WI38 (cell line): ENCODE results near the gene KCNQ2.

Experiments used
- H3K4me3 ChIP-seq: 2 replicates; pipeline ENCODE4 v1.5.1; 2011; ENCODE audit warnings: low read depth, mild to moderate bottlenecking, control low read depth, low read length
- TF ChIP-seq, protein P1 (sequence below): IDR thresholded peaks from 2 replicates; pipeline ENCODE4 v1.5.1; 2012; ENCODE audit warnings: low read depth, mild to moderate bottlenecking, control low read depth, low read length

KCNQ2 gene

DNA sequence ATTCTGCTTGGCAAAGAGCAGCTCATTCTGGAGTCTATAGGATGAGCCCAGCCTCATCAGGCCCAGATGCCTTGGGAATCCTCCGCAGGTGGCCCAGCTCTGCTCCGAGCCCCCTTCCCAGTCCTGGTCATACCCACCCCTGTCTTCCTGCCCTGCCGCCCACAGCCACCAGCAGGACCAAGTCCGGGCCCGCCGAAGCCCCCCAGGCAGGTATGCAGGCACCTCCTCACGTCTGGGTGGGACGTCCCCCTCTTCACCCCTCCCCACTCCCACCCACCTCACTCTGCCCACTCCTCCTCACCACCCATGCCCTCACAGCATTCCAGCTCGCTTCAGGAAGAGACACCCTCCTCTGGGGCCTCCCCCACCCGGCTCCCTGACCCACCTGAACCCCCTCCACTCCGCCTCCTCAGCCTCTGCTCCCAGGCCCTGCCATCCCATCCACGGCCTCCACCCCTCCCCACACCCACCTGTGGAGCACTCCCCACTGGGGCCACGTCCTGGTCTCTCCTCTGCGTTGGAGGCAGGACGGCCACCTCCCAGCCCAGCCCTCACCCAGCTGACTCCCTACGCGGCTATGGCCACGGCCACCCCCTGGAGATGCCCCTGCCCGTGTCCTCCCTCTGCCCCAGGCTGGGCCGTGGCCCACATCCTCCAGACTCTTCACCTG lies 43.4 kb downstream of the KCNQ2 start:
- no peak overlapping the region for H3K4me3 ChIP-seq
- TF ChIP-seq, protein P1, sequence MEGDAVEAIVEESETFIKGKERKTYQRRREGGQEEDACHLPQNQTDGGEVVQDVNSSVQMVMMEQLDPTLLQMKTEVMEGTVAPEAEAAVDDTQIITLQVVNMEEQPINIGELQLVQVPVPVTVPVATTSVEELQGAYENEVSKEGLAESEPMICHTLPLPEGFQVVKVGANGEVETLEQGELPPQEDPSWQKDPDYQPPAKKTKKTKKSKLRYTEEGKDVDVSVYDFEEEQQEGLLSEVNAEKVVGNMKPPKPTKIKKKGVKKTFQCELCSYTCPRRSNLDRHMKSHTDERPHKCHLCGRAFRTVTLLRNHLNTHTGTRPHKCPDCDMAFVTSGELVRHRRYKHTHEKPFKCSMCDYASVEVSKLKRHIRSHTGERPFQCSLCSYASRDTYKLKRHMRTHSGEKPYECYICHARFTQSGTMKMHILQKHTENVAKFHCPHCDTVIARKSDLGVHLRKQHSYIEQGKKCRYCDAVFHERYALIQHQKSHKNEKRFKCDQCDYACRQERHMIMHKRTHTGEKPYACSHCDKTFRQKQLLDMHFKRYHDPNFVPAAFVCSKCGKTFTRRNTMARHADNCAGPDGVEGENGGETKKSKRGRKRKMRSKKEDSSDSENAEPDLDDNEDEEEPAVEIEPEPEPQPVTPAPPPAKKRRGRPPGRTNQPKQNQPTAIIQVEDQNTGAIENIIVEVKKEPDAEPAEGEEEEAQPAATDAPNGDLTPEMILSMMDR = no peak

DNA sequence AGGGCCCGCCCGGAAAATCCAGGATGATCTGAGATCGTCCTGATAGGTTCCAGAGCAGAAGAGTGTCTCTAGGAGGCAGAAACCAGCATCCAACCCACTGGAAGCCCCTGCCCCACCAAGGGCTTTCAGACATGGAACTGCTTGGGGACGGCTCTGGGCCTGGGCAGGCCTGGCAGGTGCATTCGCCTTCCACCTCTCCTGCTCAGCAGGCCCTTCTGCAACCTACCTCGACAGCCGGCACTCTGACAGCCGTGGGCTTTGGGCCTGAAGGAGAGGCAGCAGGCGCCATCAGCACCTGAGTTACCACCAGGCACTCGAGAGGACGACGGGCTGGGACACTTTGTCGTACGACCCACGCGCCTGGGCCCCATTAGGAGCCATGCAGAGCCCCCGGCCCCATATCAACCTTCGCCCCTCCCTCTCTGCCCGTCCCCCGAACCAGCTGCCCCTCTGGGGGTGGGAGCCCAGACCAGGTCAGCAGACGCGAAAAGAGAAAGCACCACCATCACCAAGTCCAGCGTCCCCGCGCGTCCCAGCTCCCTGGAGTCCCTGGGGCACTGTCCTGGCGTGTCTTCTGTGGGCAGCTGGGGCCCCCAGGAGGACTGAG lies 44.6 kb downstream of the KCNQ2 start:
- TF ChIP-seq, protein P1 = no peak
- no peak overlapping the region for H3K4me3 ChIP-seq

DNA sequence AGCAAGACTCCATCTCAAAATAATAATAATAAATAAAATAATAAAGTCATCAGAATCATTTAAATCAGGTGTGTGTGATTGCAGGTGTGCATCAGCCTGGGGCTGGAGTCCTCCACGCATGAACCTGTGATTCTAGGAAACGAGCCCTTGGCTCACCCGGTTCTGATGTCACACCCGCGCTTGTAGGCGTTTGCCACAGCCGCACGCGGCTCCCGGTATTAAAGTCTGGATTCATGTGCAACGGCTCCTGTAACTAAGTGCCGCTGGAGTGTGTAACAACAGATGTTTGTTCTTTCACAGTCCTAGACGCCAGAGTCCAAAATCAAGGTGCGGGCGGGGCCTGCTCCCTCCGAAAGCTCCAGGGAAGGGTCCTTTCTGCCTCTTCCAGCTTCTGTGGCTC lies 45.2 kb downstream of the KCNQ2 start:
- H3K4me3 ChIP-seq = no peak overlapping the region
- TF ChIP-seq, protein P1 = no peak

DNA sequence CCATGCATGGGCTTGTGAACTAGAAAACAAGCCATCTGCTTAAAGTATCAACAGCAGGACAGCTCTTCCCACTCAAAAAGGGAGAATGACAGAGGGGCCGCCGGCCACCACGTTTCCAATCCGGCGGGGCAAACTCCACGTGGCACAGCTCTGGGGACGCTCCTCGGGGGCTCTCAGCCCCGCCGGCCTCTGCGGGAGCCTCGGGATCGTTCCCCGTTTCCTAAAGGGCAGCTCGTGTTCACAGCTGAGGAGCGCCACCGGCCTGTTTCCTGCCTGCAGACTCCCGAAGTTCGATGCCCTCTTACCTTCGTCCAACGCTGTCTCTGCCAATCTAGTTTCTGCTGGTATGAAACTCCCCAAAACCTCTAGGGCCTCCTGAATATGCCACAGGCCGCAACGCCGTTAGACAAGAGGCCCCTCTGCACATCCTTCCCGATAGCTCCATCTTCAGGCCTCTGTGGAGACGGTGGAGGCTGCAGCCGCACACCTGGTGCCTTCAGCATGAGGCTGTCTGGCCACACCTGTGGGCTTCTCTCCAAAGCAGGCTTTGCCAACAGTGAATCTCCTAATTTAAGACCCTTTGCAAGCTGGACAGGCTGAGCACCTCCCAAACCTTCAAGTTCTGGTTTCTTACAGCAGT lies 46.5 kb downstream of the KCNQ2 start:
- TF ChIP-seq, protein P1 = no peak
- no peak overlapping the region for H3K4me3 ChIP-seq

DNA sequence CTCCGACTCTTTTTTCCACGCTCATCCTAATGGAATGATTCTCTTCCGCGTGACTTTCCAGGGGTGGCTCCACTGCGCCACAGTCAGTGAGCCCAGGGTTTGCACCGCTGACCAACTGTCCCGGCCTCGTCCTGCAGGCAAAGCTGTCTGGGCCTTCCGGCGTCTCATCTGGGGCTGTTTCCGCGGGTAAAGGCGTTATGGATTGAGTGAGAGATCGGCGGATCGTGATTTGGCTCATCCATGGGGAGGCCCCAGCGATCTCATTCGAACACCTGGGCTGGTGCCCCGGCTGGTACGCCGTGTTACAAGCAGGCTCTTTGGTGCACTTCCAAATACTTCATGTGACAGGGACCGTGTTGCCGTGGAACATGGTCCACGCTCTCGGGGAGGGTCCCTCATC lies 47.8 kb downstream of the KCNQ2 start:
- no peak overlapping the region for H3K4me3 ChIP-seq
- TF ChIP-seq, protein P1 = no peak

DNA sequence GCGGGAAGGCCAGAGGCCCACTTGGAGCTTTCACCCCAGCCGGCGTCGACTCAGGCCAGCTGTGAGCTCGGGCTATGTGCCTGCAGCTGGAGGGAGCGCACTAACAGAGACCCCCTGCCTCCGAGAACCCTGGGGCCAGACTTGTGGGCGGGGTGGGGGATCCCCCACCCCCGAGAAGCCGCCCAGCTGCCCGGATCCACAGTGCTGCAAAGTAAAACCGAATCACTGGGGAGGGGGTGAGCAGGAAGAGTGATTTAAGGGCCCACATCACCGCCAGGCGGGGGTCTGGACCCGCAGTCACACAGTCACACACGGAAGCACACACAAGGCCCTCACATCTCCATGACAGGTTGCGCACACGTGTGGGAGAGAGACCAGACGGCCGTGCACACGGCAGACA lies 48.7 kb downstream of the KCNQ2 start:
- no peak overlapping the region for H3K4me3 ChIP-seq
- TF ChIP-seq, protein P1 = no peak

DNA sequence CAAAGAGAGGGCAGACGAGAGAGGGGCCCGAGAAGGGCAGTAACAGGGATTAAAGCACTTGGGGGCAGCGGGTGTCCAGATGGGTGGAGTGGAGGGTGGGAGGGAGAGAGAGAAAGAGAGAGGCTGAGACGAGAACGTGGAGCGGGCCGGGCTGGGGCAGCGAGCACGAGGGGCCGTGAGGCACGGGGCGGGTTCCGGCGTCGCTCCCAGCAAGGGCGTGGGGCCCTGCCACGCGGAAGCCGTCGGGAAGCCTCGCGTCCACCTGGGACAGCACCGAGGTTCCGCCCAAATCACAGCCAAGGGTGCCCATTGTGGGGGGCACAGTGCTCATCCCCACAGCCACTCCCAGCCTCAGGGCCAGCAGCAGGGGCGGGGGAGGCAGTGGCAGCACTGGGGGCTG lies 49.8 kb downstream of the KCNQ2 start:
- H3K4me3 ChIP-seq = no peak overlapping the region
- TF ChIP-seq, protein P1 = no peak
